SK-N-SH (cell line): ENCODE data around the gene MSH5.

Experiments
- CHD2 ChIP-seq: fragments of 150-350 bp; IDR thresholded peaks from 2 replicates; pipeline ENCODE4 v1.6.1; 2018; ENCODE audit warnings: low read length; ENCODE audit not compliant: partially characterized antibody
- EP300 ChIP-seq, 2 experiments: IDR thresholded peaks; 2 replicates each; pipeline versions ENCODE4 v1.4.0 to v1.6.1; 2012; ENCODE audit warnings: borderline replicate concordance in 1 of 2, low read depth in 1 of 2, low read length in 1 of 2
- EZH2phosphoT487 ChIP-seq: fragments of 200-600 bp; sonication (generic); IDR thresholded peaks from 2 replicates; pipeline ENCODE4 v1.6.1; 2017; ENCODE audit warnings: low read depth, mixed run types, mild to moderate bottlenecking, antibody characterized with exemption, moderate library complexity, borderline replicate concordance
- POLR2AphosphoS5 ChIP-seq: IDR thresholded peaks from 2 replicates; pipeline ENCODE4 v1.6.1; 2012; ENCODE audit warnings: low read depth, low read length
- TAF1 ChIP-seq: IDR thresholded peaks from 2 replicates; pipeline ENCODE4 v1.6.1; 2012; ENCODE audit warnings: low read depth, mild to moderate bottlenecking, low read length, moderate library complexity, borderline replicate concordance
- YY1 ChIP-seq: IDR thresholded peaks from 2 replicates; pipeline ENCODE4 v1.4.0; 2012; ENCODE audit warnings: low read depth, mild to moderate bottlenecking
- TF ChIP-seq, protein P1 (sequence below): fragments of 200-600 bp; sonication (generic); IDR thresholded peaks from 2 replicates; pipeline ENCODE4 v1.6.1; 2017; ENCODE audit warnings: antibody characterized with exemption, mild to moderate bottlenecking, moderate library complexity

DNA sequence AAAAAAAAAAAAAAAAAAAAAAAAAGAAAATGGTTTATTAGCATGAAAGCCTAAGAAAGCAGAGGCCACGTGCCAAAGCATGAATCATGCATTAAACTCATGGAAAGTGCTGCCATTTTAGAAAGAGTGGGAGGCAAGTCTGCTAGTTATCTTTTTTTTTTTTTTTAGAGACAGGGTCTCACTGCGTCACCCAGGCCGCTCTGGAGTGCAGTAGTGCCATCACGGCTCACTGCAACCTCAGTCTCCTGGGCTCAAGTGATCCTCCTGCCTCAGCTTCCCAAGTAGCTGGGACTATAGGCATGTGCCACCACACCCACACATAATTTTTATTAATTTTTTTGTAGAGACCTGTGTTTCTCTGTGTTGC, 32.2 kb downstream of the MSH5 start:
- TF ChIP-seq, protein P1, sequence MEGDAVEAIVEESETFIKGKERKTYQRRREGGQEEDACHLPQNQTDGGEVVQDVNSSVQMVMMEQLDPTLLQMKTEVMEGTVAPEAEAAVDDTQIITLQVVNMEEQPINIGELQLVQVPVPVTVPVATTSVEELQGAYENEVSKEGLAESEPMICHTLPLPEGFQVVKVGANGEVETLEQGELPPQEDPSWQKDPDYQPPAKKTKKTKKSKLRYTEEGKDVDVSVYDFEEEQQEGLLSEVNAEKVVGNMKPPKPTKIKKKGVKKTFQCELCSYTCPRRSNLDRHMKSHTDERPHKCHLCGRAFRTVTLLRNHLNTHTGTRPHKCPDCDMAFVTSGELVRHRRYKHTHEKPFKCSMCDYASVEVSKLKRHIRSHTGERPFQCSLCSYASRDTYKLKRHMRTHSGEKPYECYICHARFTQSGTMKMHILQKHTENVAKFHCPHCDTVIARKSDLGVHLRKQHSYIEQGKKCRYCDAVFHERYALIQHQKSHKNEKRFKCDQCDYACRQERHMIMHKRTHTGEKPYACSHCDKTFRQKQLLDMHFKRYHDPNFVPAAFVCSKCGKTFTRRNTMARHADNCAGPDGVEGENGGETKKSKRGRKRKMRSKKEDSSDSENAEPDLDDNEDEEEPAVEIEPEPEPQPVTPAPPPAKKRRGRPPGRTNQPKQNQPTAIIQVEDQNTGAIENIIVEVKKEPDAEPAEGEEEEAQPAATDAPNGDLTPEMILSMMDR = no peak
- no peak for TF ChIP-seq EZH2phosphoT487
- TF ChIP-seq POLR2AphosphoS5 = no peak
- TF ChIP-seq YY1 = no peak
- no peak for TF ChIP-seq CHD2
- TF ChIP-seq TAF1 = no peak
- TF ChIP-seq EP300 (IDR thresholded peaks at IDR 0.05; ENCODE audit: borderline replicate concordance in 1 of 2, low read depth in 1 of 2, low read length in 1 of 2) = no peak
